HUES64 (cell line): ENCODE results near the gene ATP9A.

Source experiments
- H3K27ac ChIP-seq: 2 replicates; pipeline ENCODE4 v1.7.0; 2013; ENCODE audit warnings: low read depth, low read length, inconsistent platforms
- H3K27me3 ChIP-seq: 2 replicates; pipeline ENCODE4 v1.6.1; 2013; ENCODE audit warnings: mild to moderate bottlenecking, low read length; ENCODE audit not compliant: insufficient read depth
- H3K36me3 ChIP-seq: 2 replicates; pipeline ENCODE4 v1.6.1; 2013; ENCODE audit warnings: mild to moderate bottlenecking, low read length; ENCODE audit not compliant: insufficient read depth
- H3K4me1 ChIP-seq: 2 replicates; pipeline ENCODE4 v1.6.1; 2013; ENCODE audit warnings: mild to moderate bottlenecking, low read length, moderate library complexity; ENCODE audit not compliant: insufficient read depth
- H3K4me3 ChIP-seq: 2 replicates; pipeline ENCODE4 v1.5.1; 2013; ENCODE audit warnings: mild to moderate bottlenecking, low read length, moderate library complexity
- H3K9ac ChIP-seq: 2 replicates; pipeline ENCODE4 v1.6.1; 2013; ENCODE audit warnings: mild to moderate bottlenecking, low read depth, low read length
- H3K9me3 ChIP-seq: 2 replicates; pipeline ENCODE4 v1.6.1; 2013; ENCODE audit warnings: low read depth, low read length; ENCODE audit not compliant: insufficient read depth
- WGBS: fragments of 150-250, 120-280 bp; methylation state at CpG from one replicate; pipeline ENCODE4 v1.1.7; 2013; ENCODE audit warnings: missing lambda C conversion rate; 5-methylcytosine and 5-hydroxymethylcytosine counted together

Gene ATP9A

DNA sequence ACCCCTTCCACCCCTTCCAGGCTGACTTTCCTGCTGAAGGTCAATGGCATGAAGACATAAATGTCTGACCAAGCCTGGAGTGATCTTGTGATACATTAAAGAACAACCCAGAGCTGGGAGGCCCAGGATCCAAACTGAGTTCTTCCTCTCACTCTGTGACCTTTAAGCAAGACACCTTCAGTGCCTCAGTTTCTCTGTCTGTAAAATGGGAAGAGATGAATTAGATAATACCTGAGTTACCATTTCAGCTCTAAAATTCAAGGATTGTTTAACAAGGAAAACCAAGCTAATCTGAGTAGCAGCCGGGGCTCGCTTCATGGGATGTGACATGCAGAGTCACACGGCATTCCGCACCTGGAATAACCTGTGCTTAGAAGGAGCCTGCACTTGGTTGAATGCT lies 218.7 kb downstream of the ATP9A start:
- H3K9me3 ChIP-seq: no peaks in the 10 kb centered on the region
- H3K27me3 ChIP-seq: peaks cover 34% of the 10 kb centered on the region
- no peaks in the 10 kb centered on the region for H3K4me1 ChIP-seq
- no peak overlapping the region for H3K9ac ChIP-seq
- no peaks in the 10 kb centered on the region for H3K36me3 ChIP-seq
- H3K4me3 ChIP-seq: no peak overlapping the region
- WGBS: 95% methylated on average over 4 of the region's 4 CpGs
- H3K27ac ChIP-seq: no peak overlapping the region

DNA sequence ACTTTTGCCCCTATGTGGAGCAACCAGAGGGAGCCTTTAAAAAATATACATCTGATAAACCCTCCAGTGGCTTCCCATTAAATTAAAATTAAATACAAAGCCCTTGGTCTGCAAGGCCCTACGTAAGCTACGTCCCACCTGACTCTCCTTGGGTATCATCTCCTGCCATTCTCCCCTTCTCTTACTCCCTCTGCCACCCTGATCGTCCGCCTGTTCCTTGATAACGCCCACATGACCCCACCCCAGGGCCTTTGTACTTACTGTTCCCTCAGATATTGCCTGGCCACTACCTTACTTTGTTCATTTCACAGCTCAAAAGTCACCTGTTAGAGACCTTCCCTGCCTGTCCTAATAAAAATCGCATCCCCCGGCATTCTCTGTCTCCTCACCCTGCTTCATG lies 220.2 kb downstream of the ATP9A start:
- Histone ChIP-seq H3K36me3 (no peaks in the 10 kb centered on the region), H3K4me3 (no peak overlapping the region), H3K4me1 (0 out of 2 replicates have a peak, but pooled peaks cover 1% of the 10 kb centered on the region), H3K27ac (no peak overlapping the region), H3K27me3 (peaks cover 47% of the 10 kb centered on the region), H3K9ac (no peak overlapping the region), H3K9me3 (no peaks in the 10 kb centered on the region)
- 81% methylated on average over 7 of the region's 7 CpGs for WGBS
